Fibroblast of lung (primary cell): ENCODE data around the gene HACE1. TPM values are rescaled to one million over a fixed set of nuclear protein-coding genes. Genes with fewer than 3 reads are reported as not detected.
"Not testable (repeated sequence)": the region's sequence is repeated elsewhere in the genome, so short reads cannot be mapped to it uniquely, and the experiment has no call there.

Experiments
- DNase-seq, 2 donors: peaks; one replicate each; pipeline versions ENCODE4 v3.0.0 to v3.0.0-alpha.2; 2010; ENCODE audit warnings: low read depth in 2 of 2
- H2AFZ ChIP-seq: 2 replicates; pipeline ENCODE4 v1.5.1; 2012; ENCODE audit warnings: low read length, control low read depth, inconsistent platforms
- H3K27ac ChIP-seq: 2 replicates; pipeline ENCODE4 v1.5.1; 2011; ENCODE audit warnings: low read length, control low read depth; ENCODE audit not compliant: insufficient read depth
- H3K27me3 ChIP-seq: 2 replicates; pipeline ENCODE4 v1.5.1; 2011; ENCODE audit warnings: mild to moderate bottlenecking, low read length; ENCODE audit not compliant: control insufficient read depth, insufficient read depth
- H3K36me3 ChIP-seq: 2 replicates; pipeline ENCODE4 v1.5.1; 2011; ENCODE audit warnings: low read length; ENCODE audit not compliant: control insufficient read depth, insufficient read depth
- H3K4me1 ChIP-seq: 2 replicates; pipeline ENCODE4 v1.5.1; 2011; ENCODE audit warnings: low read length; ENCODE audit not compliant: control insufficient read depth, insufficient read depth; ENCODE audit errors: extremely low read depth
- H3K4me2 ChIP-seq: 2 replicates; pipeline ENCODE4 v1.5.1; 2011; ENCODE audit warnings: low read length, control low read depth; ENCODE audit not compliant: insufficient read depth; ENCODE audit errors: extremely low read depth
- H3K4me3 ChIP-seq, 4 experiments: fragments of 200-600 bp in 1 of 4; sonication (generic) in 1 of 4; replicated peaks in 1 of 4; 2 replicates each; pipeline ENCODE4 v1.5.1; 2011 to 2016; ENCODE audit warnings: low read length in 4 of 4, low read depth in 3 of 4, mild to moderate bottlenecking in 3 of 4, control low read depth in 2 of 4, inconsistent platforms in 1 of 4, mixed read lengths in 1 of 4; ENCODE audit not compliant: insufficient read depth in 1 of 4; ENCODE audit errors: control extremely low read depth in 1 of 4
- H3K79me2 ChIP-seq: 2 replicates; pipeline ENCODE4 v1.5.1; 2012; ENCODE audit warnings: mild to moderate bottlenecking, low read length, inconsistent platforms; ENCODE audit not compliant: control insufficient read depth, insufficient read depth
- H3K9ac ChIP-seq: 2 replicates; pipeline ENCODE4 v1.5.1; 2011; ENCODE audit warnings: mild to moderate bottlenecking, low read length, control low read depth; ENCODE audit not compliant: insufficient read depth
- H3K9me3 ChIP-seq: 2 replicates; pipeline ENCODE4 v1.5.1; 2012; ENCODE audit warnings: low read depth, low read length; ENCODE audit not compliant: control insufficient read depth, insufficient read depth
- H4K20me1 ChIP-seq: 2 replicates; pipeline ENCODE4 v1.5.1; 2011; ENCODE audit warnings: low read length; ENCODE audit not compliant: control insufficient read depth, insufficient read depth; ENCODE audit errors: extremely low read depth
- EZH2 ChIP-seq: IDR thresholded peaks from 2 replicates; pipeline ENCODE4 v1.5.1; 2012; ENCODE audit warnings: low read length, control low read depth, mild to moderate bottlenecking; ENCODE audit errors: missing control alignments
- polyA plus RNA-seq, 2 donors: library from polyadenylated mRNA; depleted of rRNA in 1 of 2; stranded (reverse) in 1 of 2; unstranded in 1 of 2; fragments of >200 nt; gene quantifications; 2 replicates each; pipeline ENCODE4 v1.2.1, GENCODE V29; 2011 to 2012; ENCODE audit warnings: missing spikeins in 1 of 2
- total RNA-seq: library from RNA; depleted of rRNA; stranded (reverse); fragments of >200 nt; gene quantifications from 2 replicates; pipeline ENCODE4 v1.2.1, GENCODE V29; 2014
- TF ChIP-seq, protein P1 (sequence below), 2 donors: IDR thresholded peaks in 1 of 2; conservative IDR thresholded peaks in 1 of 2; 1 replicate in 1 of 2; 2 replicates in 1 of 2; pipeline ENCODE4 v1.5.1; 2011 to 2012; ENCODE audit warnings: low read length in 2 of 2, control low read depth in 1 of 2, inconsistent platforms in 1 of 2, low read depth in 1 of 2, mild to moderate bottlenecking in 1 of 2

The HACE1 gene
- total and polyA plus RNA-seq, 2 donors (not counting 1 experiment from before 2014, with no cell fraction given) = 10.8 to 26.3 TPM

DNA sequence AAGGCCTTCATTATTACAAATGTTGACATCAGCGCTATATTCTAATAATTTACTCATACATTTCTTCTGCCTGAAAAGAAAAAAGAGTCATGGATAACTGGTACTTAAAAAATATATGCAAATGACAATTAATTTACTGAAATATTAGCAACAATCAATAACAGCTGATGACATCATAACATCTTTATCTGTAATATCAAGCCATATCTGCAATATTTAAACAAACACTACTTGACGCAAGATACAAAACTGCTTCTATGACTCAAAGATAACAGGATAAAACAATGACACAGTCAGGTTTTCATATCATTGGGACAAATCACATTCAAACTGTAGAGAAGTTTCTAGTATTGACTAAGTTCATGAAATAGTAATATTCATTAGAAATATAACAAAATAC lies 16.5 kb downstream of the HACE1 start:
- Histone ChIP-seq H4K20me1 (no peaks in the 10 kb centered on the region), H3K27ac (no peak overlapping the region), H3K79me2 (no peaks in the 10 kb centered on the region), H3K4me1 (no peaks in the 10 kb centered on the region), H3K9me3 (no peaks in the 10 kb centered on the region), H3K27me3 (no peaks in the 10 kb centered on the region), H3K4me2 (no peak overlapping the region), H3K4me3 (no peak overlapping the region), H2AFZ (no peak overlapping the region), H3K36me3 (no peaks in the 10 kb centered on the region), H3K9ac (no peak overlapping the region)
- no peak for TF ChIP-seq EZH2
- TF ChIP-seq, protein P1, sequence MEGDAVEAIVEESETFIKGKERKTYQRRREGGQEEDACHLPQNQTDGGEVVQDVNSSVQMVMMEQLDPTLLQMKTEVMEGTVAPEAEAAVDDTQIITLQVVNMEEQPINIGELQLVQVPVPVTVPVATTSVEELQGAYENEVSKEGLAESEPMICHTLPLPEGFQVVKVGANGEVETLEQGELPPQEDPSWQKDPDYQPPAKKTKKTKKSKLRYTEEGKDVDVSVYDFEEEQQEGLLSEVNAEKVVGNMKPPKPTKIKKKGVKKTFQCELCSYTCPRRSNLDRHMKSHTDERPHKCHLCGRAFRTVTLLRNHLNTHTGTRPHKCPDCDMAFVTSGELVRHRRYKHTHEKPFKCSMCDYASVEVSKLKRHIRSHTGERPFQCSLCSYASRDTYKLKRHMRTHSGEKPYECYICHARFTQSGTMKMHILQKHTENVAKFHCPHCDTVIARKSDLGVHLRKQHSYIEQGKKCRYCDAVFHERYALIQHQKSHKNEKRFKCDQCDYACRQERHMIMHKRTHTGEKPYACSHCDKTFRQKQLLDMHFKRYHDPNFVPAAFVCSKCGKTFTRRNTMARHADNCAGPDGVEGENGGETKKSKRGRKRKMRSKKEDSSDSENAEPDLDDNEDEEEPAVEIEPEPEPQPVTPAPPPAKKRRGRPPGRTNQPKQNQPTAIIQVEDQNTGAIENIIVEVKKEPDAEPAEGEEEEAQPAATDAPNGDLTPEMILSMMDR (conservative IDR thresholded peaks at IDR 0.05 in 1 of 2, IDR thresholded peaks at IDR 0.05 in 1 of 2; ENCODE audit: low read depth in 1 of 2, low read length in 2 of 2) = no peak
- no peak for DNase-seq

DNA sequence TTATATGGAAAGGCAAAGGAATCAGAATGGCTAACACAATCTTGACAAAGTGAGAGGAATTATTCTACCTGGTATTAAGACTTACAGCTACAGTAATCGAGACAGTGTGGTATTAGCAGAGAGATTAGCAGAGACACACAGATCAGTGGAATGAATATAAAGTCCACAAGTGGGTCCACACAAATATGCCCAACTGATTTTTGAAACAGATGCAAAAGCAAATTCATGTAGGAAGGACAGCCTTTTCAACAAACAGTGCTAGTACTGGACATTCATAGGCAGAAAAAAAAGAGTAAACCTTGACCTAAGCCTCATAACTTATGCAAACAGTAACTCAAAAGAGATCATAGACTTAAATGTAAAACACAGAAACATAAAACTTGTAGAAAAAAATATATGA lies 22.6 kb downstream of the HACE1 start:
- Histone ChIP-seq H3K79me2 (no peaks in the 10 kb centered on the region), H3K9ac (no peak overlapping the region), H2AFZ (no peak overlapping the region), H3K4me1 (no peaks in the 10 kb centered on the region), H3K36me3 (no peaks in the 10 kb centered on the region), H3K27me3 (no peaks in the 10 kb centered on the region), H4K20me1 (no peaks in the 10 kb centered on the region), H3K27ac (no peak overlapping the region), H3K4me2 (no peak overlapping the region), H3K9me3 (no peaks in the 10 kb centered on the region), H3K4me3 (no peak overlapping the region)
- no peak for DNase-seq
- TF ChIP-seq, protein P1 (conservative IDR thresholded peaks at IDR 0.05 in 1 of 2, IDR thresholded peaks at IDR 0.05 in 1 of 2; ENCODE audit: low read depth in 1 of 2, low read length in 2 of 2) = no peak
- TF ChIP-seq EZH2 = no peak

DNA sequence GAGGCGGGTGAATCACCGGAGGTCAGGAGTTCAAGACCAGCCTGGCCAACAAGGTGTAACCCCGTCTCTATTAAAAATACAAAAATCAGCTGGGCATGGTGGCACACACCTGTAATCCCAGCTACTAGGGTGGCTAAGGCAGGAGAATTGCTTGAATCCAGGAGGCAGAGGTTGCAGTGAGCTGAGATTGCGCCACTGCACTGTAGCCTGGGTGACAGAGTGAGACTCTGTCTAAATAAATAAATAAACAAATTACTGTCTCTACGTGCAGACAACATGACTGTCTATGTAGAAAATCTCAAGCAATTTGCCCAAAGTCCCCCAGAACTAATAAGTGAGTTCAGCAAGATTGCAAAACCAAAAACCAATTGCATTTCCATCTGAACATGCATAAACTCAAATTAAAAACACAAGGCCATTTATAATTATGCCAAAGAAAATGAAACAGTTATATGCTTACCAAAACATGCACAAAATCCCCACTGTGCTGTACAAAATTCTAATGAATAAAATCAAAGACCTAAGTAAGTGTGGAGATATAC lies 23.2 kb downstream of the HACE1 start:
- H3K79me2 ChIP-seq, H2AFZ ChIP-seq, H3K36me3 ChIP-seq, H3K4me1 ChIP-seq, H3K27ac ChIP-seq, H3K9me3 ChIP-seq, H3K9ac ChIP-seq, H3K4me2 ChIP-seq, H4K20me1 ChIP-seq, H3K4me3 ChIP-seq, DNase-seq, H3K27me3 ChIP-seq: not testable (repeated sequence)
